Left forelimb (tissue), 1 donor: Measurements from ENCODE around the gene ZNF708.
"Not testable (repeated sequence)": the region's sequence is repeated elsewhere in the genome, so short reads cannot be mapped to it uniquely, and the experiment has no call there.

Source experiments
- DNase-seq: peaks from one replicate; pipeline ENCODE4 v3.0.0-alpha.2; 2018; ENCODE audit warnings: low spot score

ZNF708 gene

DNA sequence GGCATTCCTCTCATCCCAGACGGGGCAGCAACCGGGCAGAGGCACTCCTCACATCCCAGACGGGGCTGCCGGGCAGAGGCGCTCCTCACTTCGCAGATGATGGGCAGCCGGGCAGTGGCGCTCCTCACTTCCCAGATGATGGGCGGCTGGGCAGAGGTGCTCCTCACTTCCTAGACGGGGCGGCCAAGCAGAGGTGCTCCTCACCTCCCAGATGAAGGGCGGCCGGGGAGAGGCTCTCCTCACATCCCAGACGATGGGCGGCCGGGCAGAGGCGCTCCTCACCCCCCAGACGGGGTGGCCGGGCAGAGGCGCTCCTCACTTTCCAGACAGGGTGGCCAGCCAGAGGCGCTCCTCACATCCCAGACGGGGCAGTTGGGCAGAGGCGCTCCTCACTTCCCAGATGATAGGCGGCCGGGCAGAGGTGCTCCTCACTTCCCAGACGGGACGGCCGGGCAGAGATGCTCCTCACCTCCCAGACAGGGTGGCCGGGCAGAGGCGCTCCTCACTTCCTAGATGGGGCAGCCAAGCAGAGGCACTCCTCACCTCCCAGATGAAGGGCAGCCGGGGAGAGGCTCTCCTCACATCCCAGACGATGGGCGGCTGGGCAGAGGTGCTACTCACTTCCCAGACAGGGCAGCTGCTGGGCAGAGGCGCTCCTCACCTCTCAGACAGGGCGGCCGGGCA lies 68.9 kb downstream of the ZNF708 start:
- DNase-seq = no peak

GRCh38 chr19:21259421-21260124 lies 69.6 kb downstream of the ZNF708 start:
- DNase-seq = not testable (repeated sequence)

DNA sequence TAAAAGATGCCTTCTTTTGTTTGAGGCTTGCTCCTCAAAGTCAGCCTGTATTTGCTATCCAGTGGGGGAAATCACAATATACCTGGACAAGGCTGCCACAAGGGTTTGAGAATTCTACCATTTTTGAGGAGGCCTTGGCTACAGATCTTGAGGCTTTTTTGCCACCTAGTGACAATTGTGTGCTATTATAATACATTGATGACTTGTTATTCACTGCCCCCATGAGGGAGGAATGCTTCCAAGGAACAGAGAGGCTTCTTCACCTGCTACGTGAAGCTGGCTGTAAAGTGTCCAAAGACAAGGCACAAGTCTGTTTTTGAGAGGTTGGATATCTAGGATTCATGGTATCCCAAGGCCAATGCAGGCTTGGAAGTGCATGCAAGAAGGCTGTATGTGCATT lies 72.5 kb downstream of the ZNF708 start:
- no peak for DNase-seq
